Astrocyte (in vitro differentiated cells and primary cell): ENCODE measurements around the gene CCNT2. TPM values are rescaled to one million over a fixed set of nuclear protein-coding genes. Genes with fewer than 3 reads are reported as not detected.
A peak's percentile ranks its signal among the peaks of the same experiment; 100 is the strongest.

ENCODE experiments used
- DNase-seq: peaks from one replicate; pipeline ENCODE4 v3.0.0-alpha.2; 2010; ENCODE audit warnings: low read depth
- FAIRE-seq: peaks from 2 replicates; lab custom pipeline; 2011; peaks lifted over from hg19 to GRCh38; lab: Jason Lieb, UNC
- H2AFZ ChIP-seq: 2 replicates; pipeline ENCODE4 v1.6.0; 2012; ENCODE audit warnings: low read depth, low read length, inconsistent platforms
- H3K27ac ChIP-seq: 2 replicates; pipeline ENCODE4 v1.5.1; 2011; ENCODE audit warnings: low read depth, low read length, inconsistent platforms
- H3K27me3 ChIP-seq: 2 replicates; pipeline ENCODE4 v1.6.0; 2011; ENCODE audit warnings: low read length, inconsistent platforms; ENCODE audit not compliant: insufficient read depth
- H3K36me3 ChIP-seq: 2 replicates; pipeline ENCODE4 v1.5.1; 2011; ENCODE audit warnings: low read length, inconsistent platforms; ENCODE audit not compliant: insufficient read depth
- H3K4me1 ChIP-seq: 2 replicates; pipeline ENCODE4 v1.5.1; 2011; ENCODE audit warnings: low read length, inconsistent platforms; ENCODE audit not compliant: insufficient read depth
- H3K4me2 ChIP-seq: 2 replicates; pipeline ENCODE4 v1.6.0; 2012; ENCODE audit warnings: low read length, inconsistent platforms
- H3K4me3 ChIP-seq: 2 replicates; pipeline ENCODE4 v1.5.1; 2011; ENCODE audit warnings: low read depth, mild to moderate bottlenecking, low read length, inconsistent platforms; ENCODE audit not compliant: insufficient read depth
- H3K79me2 ChIP-seq: 2 replicates; pipeline ENCODE4 v1.6.0; 2012; ENCODE audit warnings: mild to moderate bottlenecking, low read length, inconsistent platforms; ENCODE audit not compliant: insufficient read depth
- H3K9ac ChIP-seq: 2 replicates; pipeline ENCODE4 v1.6.0; 2012; ENCODE audit warnings: mild to moderate bottlenecking, low read length, inconsistent platforms
- H3K9me3 ChIP-seq: 2 replicates; pipeline ENCODE4 v1.5.1; 2012; ENCODE audit warnings: low read depth, mild to moderate bottlenecking, low read length, inconsistent platforms; ENCODE audit not compliant: insufficient read depth
- H4K20me1 ChIP-seq: 2 replicates; pipeline ENCODE4 v1.6.0; 2012; ENCODE audit warnings: low read length, inconsistent platforms; ENCODE audit not compliant: insufficient read depth
- H3K27ac Mint-ChIP-seq: one replicate; pipeline ENCODE4 v1.8.0; 2021; ENCODE audit warnings: mild to moderate bottlenecking, mixed read lengths; ENCODE audit not compliant: unreplicated experiment
- H3K27me3 Mint-ChIP-seq: one replicate; pipeline ENCODE4 v1.8.0; 2021; ENCODE audit warnings: low read depth, mixed read lengths; ENCODE audit not compliant: unreplicated experiment
- H3K36me3 Mint-ChIP-seq: one replicate; pipeline ENCODE4 v1.8.0; 2021; ENCODE audit warnings: low read depth, mixed read lengths; ENCODE audit not compliant: unreplicated experiment
- H3K4me1 Mint-ChIP-seq: one replicate; pipeline ENCODE4 v1.8.0; 2021; ENCODE audit warnings: low read depth, mixed read lengths; ENCODE audit not compliant: unreplicated experiment
- H3K4me3 Mint-ChIP-seq: one replicate; pipeline ENCODE4 v1.8.0; 2021; ENCODE audit warnings: mild to moderate bottlenecking, moderate library complexity, mixed read lengths; ENCODE audit not compliant: unreplicated experiment
- H3K9me3 Mint-ChIP-seq: one replicate; pipeline ENCODE4 v1.8.0; 2021; ENCODE audit warnings: mild to moderate bottlenecking, mixed read lengths; ENCODE audit not compliant: unreplicated experiment
- EZH2 ChIP-seq: IDR thresholded peaks from 2 replicates; pipeline ENCODE4 v1.6.1; 2012; ENCODE audit warnings: mild to moderate bottlenecking, low read length, inconsistent platforms; ENCODE audit not compliant: insufficient read depth
- total RNA-seq: library from RNA; stranded (reverse); gene quantifications from 2 replicates; pipeline ENCODE4 v1.2.1, GENCODE V29; 2021
- TF ChIP-seq, protein P1 (sequence below): IDR thresholded peaks from 2 replicates; pipeline ENCODE4 v1.5.1; 2011; ENCODE audit warnings: low read depth, mild to moderate bottlenecking, inconsistent platforms, low read length, moderate library complexity; ENCODE audit not compliant: insufficient read depth

CCNT2 gene
- total RNA-seq, 1 donor from 2014 or later = 33.2 TPM

DNA sequence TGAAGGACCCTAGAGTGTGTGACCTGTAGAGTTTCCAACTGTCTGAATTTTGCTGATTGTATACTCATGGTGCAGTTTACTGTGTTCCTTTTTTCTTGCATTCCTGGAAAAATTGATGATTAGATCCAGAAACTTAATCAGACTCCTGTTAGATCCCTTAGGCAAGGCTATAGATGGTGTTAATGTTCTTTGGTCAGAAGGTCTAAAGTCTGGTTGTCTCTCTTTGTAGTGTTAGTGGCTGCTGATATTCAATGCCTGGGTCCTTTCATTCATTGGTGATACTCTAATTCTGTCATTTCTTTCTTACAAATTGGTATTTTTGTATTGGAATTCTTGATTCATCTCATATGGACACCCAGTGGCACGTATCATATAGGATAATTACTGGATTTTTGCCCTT is 6.3 kb downstream of the CCNT2 start:
- DNase-seq (no peak), FAIRE-seq (no peak)
- Mint-ChIP-seq H3K27ac (no peak overlapping the region), H3K4me1 (peaks cover 30% of the 10 kb centered on the region), H3K27me3 (no peaks in the 10 kb centered on the region), H3K36me3 (peaks cover 3% of the 10 kb centered on the region), H3K9me3 (no peaks in the 10 kb centered on the region), H3K4me3 (no peak overlapping the region)
- no peaks in the 10 kb centered on the region for H3K27me3 ChIP-seq
- H3K4me2 ChIP-seq = no peak overlapping the region
- H2AFZ ChIP-seq = no peak overlapping the region
- H3K4me3 ChIP-seq = no peak overlapping the region
- H3K79me2 ChIP-seq = peaks cover 100% of the 10 kb centered on the region
- H3K9me3 ChIP-seq = no peaks in the 10 kb centered on the region
- peaks cover 2% of the 10 kb centered on the region for H3K36me3 ChIP-seq
- peaks cover 13% of the 10 kb centered on the region for H3K4me1 ChIP-seq
- TF ChIP-seq, protein P1, sequence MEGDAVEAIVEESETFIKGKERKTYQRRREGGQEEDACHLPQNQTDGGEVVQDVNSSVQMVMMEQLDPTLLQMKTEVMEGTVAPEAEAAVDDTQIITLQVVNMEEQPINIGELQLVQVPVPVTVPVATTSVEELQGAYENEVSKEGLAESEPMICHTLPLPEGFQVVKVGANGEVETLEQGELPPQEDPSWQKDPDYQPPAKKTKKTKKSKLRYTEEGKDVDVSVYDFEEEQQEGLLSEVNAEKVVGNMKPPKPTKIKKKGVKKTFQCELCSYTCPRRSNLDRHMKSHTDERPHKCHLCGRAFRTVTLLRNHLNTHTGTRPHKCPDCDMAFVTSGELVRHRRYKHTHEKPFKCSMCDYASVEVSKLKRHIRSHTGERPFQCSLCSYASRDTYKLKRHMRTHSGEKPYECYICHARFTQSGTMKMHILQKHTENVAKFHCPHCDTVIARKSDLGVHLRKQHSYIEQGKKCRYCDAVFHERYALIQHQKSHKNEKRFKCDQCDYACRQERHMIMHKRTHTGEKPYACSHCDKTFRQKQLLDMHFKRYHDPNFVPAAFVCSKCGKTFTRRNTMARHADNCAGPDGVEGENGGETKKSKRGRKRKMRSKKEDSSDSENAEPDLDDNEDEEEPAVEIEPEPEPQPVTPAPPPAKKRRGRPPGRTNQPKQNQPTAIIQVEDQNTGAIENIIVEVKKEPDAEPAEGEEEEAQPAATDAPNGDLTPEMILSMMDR = no peak
- no peak for TF ChIP-seq EZH2
- peaks cover 95% of the 10 kb centered on the region for H4K20me1 ChIP-seq
- no peak overlapping the region for H3K9ac ChIP-seq
- H3K27ac ChIP-seq = no peak overlapping the region

DNA sequence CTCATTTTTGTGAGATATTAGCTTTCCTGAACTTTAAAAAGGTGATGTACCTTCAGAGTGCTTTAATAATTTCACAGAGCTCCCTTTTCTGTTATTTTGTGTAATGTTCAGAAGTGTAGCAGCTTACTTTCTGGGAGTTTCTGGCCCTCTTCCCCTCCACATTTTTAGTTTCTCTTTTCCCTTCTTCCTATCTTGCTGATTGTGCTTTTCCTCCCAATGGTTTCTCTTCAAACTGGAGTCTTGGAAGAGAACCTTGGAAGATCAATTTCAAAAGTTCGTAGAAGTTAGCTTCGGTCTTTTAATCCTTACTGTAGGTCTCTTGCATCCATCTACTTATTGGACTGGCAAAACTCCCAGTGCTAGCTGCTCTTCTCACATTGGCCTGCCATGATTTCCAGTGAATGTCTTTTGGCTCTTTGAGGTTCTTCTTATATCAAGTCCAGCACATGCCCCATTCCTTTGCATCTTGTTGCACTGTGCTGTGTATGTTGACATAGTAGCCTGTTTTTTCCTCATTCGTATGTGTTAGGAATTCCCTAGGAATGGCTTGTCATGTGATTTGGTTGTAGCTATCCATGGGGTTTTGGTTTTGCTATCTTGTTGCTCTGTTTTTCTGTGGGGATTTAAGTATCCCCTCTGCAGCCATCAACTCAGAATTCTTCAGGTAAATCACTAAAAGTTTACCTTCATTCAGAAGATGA is 7.8 kb downstream of the CCNT2 start:
- Mint-ChIP-seq H3K36me3 (peaks cover 3% of the 10 kb centered on the region), H3K4me3 (peak overlapping the region; percentile 10), H3K9me3 (no peaks in the 10 kb centered on the region), H3K4me1 (peaks cover 26% of the 10 kb centered on the region), H3K27me3 (no peaks in the 10 kb centered on the region), H3K27ac (peak overlapping the region; percentile 8)
- peaks cover 6% of the 10 kb centered on the region for H3K4me1 ChIP-seq
- H3K36me3 ChIP-seq = peaks cover 2% of the 10 kb centered on the region
- H3K9me3 ChIP-seq = no peaks in the 10 kb centered on the region
- no peak for FAIRE-seq
- H3K4me3 ChIP-seq = no peak overlapping the region
- H4K20me1 ChIP-seq = peaks cover 95% of the 10 kb centered on the region
- TF ChIP-seq, protein P1 = no peak
- no peak for TF ChIP-seq EZH2
- no peak overlapping the region for H2AFZ ChIP-seq
- H3K79me2 ChIP-seq = peaks cover 100% of the 10 kb centered on the region
- no peak overlapping the region for H3K9ac ChIP-seq
- DNase-seq = no peak
- H3K4me2 ChIP-seq = peak overlapping the region; percentile 3
- no peaks in the 10 kb centered on the region for H3K27me3 ChIP-seq
- H3K27ac ChIP-seq = no peak overlapping the region

DNA sequence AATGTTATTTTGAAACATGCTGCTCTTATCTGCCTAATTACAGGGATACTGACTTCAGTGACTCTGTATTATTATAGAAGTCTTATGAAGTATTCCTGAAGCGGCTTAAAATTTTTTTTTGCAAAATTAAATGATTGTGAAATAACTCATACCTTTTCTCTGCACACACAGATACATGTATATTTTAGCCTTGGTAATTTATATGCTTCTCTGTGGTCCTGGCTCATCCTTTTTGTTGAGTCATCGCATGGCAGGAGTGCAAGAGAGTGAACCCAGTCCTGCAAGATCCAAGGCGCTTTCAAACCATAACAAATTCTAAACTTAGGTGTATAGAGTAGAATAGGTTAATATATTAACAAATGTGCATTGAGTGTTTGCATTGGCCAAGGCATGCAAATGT is 8.6 kb downstream of the CCNT2 start:
- H3K9me3 Mint-ChIP-seq = no peaks in the 10 kb centered on the region
- H3K9ac ChIP-seq = no peak overlapping the region
- DNase-seq = peak; percentile 42
- H3K27me3 Mint-ChIP-seq = no peaks in the 10 kb centered on the region
- H2AFZ ChIP-seq = no peak overlapping the region
- peaks cover 24% of the 10 kb centered on the region for H3K4me1 Mint-ChIP-seq
- H3K4me2 ChIP-seq = no peak overlapping the region
- no peak overlapping the region for H3K4me3 ChIP-seq
- no peak overlapping the region for H3K27ac Mint-ChIP-seq
- TF ChIP-seq, protein P1 = no peak
- TF ChIP-seq EZH2 = no peak
- no peak overlapping the region for H3K27ac ChIP-seq
- peaks cover 6% of the 10 kb centered on the region for H3K4me1 ChIP-seq
- H3K9me3 ChIP-seq = no peaks in the 10 kb centered on the region
- no peak for FAIRE-seq
- peaks cover 95% of the 10 kb centered on the region for H4K20me1 ChIP-seq
- H3K36me3 Mint-ChIP-seq = peaks cover 3% of the 10 kb centered on the region
- peaks cover 100% of the 10 kb centered on the region for H3K79me2 ChIP-seq
- H3K27me3 ChIP-seq = no peaks in the 10 kb centered on the region
- peaks cover 2% of the 10 kb centered on the region for H3K36me3 ChIP-seq
- no peak overlapping the region for H3K4me3 Mint-ChIP-seq
